ENCODE measurements around the gene MMP1. TPM values are rescaled to one million over a fixed set of nuclear protein-coding genes. Genes with fewer than 3 reads are reported as not detected.

Gene MMP1
- total RNA-seq, 1 experiment from 2014 or later: not detected

- no peak overlapping the region for H2BK12ac ChIP-seq (ENCODE audit: insufficient read length, low read depth, low read length)
- no peak overlapping the region for H3K4me3 Mint-ChIP-seq
Measured at GRCh38 chr11:102794382-102794781, 3.6 kb downstream of the MMP1 start.

More at GRCh38 chr11:102794382-102794781, 3.6 kb downstream of the MMP1 start:
- Histone ChIP-seq H3K9ac (ENCODE audit: extremely low read depth, insufficient read length, low read length) (no peak overlapping the region), H2BK20ac (ENCODE audit: low read depth, low read length, poor library complexity, severe bottlenecking) (no peak overlapping the region), H3K27ac (ENCODE audit: insufficient read length, low read depth, low read length) (no peak overlapping the region), H3T11ph (ENCODE audit: low read length) (no peak overlapping the region), H3K4ac (ENCODE audit: low read depth, low read length) (no peak overlapping the region), H3K56ac (ENCODE audit: insufficient read length, low read depth, low read length) (no peak overlapping the region), H3K9me3 (ENCODE audit: control insufficient read depth, low read depth, low read length) (no peaks in the 10 kb centered on the region), H4K8ac (replicated peaks; ENCODE audit: insufficient read length, low read depth, low read length) (no peak overlapping the region), H3K4me1 (ENCODE audit: insufficient read depth, low read length) (no peaks in the 10 kb centered on the region), H2BK5ac (ENCODE audit: insufficient read length, low read length) (no peak overlapping the region), H2BK120ac (ENCODE audit: low read depth, low read length, poor library complexity, severe bottlenecking) (no peak overlapping the region), H2BK15ac (ENCODE audit: low read depth, low read length) (no peak overlapping the region), H4K91ac (ENCODE audit: insufficient read length, low read depth, low read length) (no peak overlapping the region), H3K27me3 (ENCODE audit: insufficient read depth, low read length) (no peaks in the 10 kb centered on the region), H2AK5ac (ENCODE audit: insufficient read length, low read length) (no peak overlapping the region), H3K79me1 (ENCODE audit: insufficient read depth, low read depth, low read length, poor library complexity, severe bottlenecking) (no peaks in the 10 kb centered on the region), H3K18ac (ENCODE audit: insufficient read length, low read depth, low read length) (no peak overlapping the region), H2AFZ (ENCODE audit: low read length) (peak overlapping the region; percentile 70), H3K4me2 (ENCODE audit: insufficient read depth, insufficient read length, low read length) (no peak overlapping the region), H3K23me2 (ENCODE audit: insufficient read length, low read depth, low read length, poor library complexity, severe bottlenecking) (no peaks in the 10 kb centered on the region), H3K23ac (ENCODE audit: insufficient read length, low read depth, low read length) (no peak overlapping the region), H4K20me1 (ENCODE audit: control insufficient read depth, insufficient read depth, insufficient read length) (no peaks in the 10 kb centered on the region), H3K14ac (ENCODE audit: insufficient read depth, low read length) (no peak overlapping the region), H3K79me2 (ENCODE audit: insufficient read depth, low read length) (no peaks in the 10 kb centered on the region), H4K5ac (ENCODE audit: insufficient read length, low read depth, low read length) (no peak overlapping the region)
- Mint-ChIP-seq H3K9me3 (no peaks in the 10 kb centered on the region), H3K27me3 (ENCODE audit: low read depth) (no peaks in the 10 kb centered on the region), H3K27ac (no peak overlapping the region), H3K36me3 (ENCODE audit: insufficient read depth in 1 of 3, low read depth in 3 of 3) (no peaks in the 10 kb centered on the region), H3K4me1 (peaks cover 0 to 2% of the 10 kb centered on the region in 2 experiments; a peak in 1 of 4 replicates)
- DNase-seq: peak; percentile 73
- TF ChIP-seq, protein P1, sequence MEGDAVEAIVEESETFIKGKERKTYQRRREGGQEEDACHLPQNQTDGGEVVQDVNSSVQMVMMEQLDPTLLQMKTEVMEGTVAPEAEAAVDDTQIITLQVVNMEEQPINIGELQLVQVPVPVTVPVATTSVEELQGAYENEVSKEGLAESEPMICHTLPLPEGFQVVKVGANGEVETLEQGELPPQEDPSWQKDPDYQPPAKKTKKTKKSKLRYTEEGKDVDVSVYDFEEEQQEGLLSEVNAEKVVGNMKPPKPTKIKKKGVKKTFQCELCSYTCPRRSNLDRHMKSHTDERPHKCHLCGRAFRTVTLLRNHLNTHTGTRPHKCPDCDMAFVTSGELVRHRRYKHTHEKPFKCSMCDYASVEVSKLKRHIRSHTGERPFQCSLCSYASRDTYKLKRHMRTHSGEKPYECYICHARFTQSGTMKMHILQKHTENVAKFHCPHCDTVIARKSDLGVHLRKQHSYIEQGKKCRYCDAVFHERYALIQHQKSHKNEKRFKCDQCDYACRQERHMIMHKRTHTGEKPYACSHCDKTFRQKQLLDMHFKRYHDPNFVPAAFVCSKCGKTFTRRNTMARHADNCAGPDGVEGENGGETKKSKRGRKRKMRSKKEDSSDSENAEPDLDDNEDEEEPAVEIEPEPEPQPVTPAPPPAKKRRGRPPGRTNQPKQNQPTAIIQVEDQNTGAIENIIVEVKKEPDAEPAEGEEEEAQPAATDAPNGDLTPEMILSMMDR (conservative IDR thresholded peaks at IDR 0.05): peak; percentile 79
